ENCODE measurements around the gene ATAD1.

Gene ATAD1

DNA sequence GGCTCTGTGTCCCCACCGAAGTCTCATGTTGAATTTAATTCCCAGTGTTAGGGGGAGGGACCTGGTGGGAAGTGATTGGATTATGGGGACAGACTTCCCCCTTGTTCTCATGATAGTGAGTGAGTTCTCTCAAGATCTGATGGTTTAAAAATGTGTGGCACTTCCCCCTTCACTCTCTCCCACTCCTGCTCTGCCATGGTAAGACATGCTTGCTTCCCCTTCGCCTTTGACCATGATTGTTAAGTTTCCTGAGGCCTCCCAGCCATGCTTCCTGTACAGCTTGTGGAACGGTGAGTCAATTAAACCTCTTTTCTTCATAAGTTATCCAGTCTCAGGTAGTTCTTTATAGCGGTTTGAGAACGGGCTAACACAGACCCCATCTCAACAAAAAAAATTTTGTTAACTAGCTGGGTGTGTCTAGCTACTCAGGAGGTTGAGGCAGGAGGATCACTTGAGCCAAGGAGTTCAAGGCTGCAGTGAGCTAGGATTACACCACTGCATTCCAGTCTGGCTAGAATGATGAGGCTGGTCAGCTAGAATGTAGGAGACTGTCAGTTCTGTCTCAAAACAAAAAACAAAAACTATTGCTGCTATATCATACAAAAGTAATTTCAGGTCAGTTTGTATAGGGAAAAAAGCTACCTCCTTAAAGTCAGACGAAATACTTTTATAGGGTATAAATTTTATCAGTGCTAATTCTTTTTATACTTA lies 57.7 kb downstream of the ATAD1 start:
- Histone ChIP-seq H3K27ac (no peak overlapping the region), H3K4me2 (no peak overlapping the region)
- TF ChIP-seq, protein P1, sequence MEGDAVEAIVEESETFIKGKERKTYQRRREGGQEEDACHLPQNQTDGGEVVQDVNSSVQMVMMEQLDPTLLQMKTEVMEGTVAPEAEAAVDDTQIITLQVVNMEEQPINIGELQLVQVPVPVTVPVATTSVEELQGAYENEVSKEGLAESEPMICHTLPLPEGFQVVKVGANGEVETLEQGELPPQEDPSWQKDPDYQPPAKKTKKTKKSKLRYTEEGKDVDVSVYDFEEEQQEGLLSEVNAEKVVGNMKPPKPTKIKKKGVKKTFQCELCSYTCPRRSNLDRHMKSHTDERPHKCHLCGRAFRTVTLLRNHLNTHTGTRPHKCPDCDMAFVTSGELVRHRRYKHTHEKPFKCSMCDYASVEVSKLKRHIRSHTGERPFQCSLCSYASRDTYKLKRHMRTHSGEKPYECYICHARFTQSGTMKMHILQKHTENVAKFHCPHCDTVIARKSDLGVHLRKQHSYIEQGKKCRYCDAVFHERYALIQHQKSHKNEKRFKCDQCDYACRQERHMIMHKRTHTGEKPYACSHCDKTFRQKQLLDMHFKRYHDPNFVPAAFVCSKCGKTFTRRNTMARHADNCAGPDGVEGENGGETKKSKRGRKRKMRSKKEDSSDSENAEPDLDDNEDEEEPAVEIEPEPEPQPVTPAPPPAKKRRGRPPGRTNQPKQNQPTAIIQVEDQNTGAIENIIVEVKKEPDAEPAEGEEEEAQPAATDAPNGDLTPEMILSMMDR (conservative IDR thresholded peaks at IDR 0.05; ENCODE audit: low read depth, low read length): no peak

DNA sequence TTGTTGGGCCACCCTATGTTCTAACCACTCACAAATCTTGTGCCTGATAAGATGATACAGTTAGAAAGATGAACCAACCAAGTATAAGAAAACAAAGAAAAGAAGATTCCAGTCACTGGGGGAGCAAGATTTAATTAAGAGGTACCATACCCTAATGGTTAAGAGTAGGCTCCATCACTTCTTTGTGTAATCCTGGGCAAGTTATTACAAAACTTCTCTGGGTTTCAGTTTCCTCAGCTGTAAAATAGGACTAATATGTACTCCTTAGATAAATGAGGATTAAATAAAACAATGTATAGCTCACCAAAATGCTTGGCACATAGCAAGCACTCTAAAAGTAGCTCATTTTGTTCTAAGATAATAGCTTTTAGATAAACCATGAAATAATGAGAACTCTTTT lies 58.5 kb downstream of the ATAD1 start:
- Histone ChIP-seq H3K4me2 (no peak overlapping the region), H3K36me3 (ENCODE audit: insufficient read depth) (no peaks in the 10 kb centered on the region)
- TF ChIP-seq, protein P1 (conservative IDR thresholded peaks at IDR 0.05; ENCODE audit: low read depth, low read length): no peak

More for the DNA sequence above, 57.7 kb downstream of the ATAD1 start:
- no peak overlapping the region for H2AFZ ChIP-seq (ENCODE audit: low read depth)
- no peaks in the 10 kb centered on the region for H3K79me2 ChIP-seq (ENCODE audit: insufficient read depth, low read depth)
- no peak overlapping the region for H3K4me3 ChIP-seq (IDR thresholded peaks at IDR 0.05; ENCODE audit: insufficient read depth, low read depth, low read length)
- H3K9ac ChIP-seq: no peak overlapping the region
- H3K27me3 ChIP-seq (ENCODE audit: insufficient read depth, low read depth): no peaks in the 10 kb centered on the region
- no peaks in the 10 kb centered on the region for H3K4me1 ChIP-seq (ENCODE audit: low read depth, poor library complexity, severe bottlenecking)
- no peaks in the 10 kb centered on the region for H3K36me3 ChIP-seq (ENCODE audit: insufficient read depth)
- no peaks in the 10 kb centered on the region for H4K20me1 ChIP-seq (ENCODE audit: insufficient read depth)

DNA sequence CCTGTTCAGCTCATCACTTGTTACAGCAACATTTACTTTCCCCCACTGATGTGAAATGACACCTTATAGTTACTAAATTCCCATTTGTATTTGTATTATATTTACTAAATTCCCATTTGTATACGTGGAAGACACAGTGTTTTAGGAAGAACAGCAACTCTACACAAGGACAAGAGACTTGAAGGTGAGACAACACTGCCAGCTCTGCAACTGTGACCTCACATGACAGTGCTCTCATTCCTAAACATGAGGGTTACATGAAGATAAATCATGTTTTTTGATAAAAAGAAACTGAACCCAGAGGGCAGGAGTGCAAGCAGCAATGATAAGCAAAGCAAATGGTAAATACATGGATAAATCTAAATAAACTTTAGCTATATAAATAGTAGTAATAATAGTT lies 60.3 kb downstream of the ATAD1 start:
- Histone ChIP-seq H3K4me2 (no peak overlapping the region), H3K9ac (no peak overlapping the region), H3K36me3 (ENCODE audit: insufficient read depth) (no peaks in the 10 kb centered on the region), H4K20me1 (ENCODE audit: insufficient read depth) (no peaks in the 10 kb centered on the region), H3K79me2 (ENCODE audit: insufficient read depth, low read depth) (no peaks in the 10 kb centered on the region), H2AFZ (ENCODE audit: low read depth) (no peak overlapping the region), H3K4me3 (IDR thresholded peaks at IDR 0.05; ENCODE audit: insufficient read depth, low read depth, low read length) (no peak overlapping the region), H3K27me3 (ENCODE audit: insufficient read depth, low read depth) (no peaks in the 10 kb centered on the region), H3K27ac (no peak overlapping the region), H3K4me1 (ENCODE audit: low read depth, poor library complexity, severe bottlenecking) (peaks cover 1% of the 10 kb centered on the region)
- TF ChIP-seq, protein P1 (conservative IDR thresholded peaks at IDR 0.05; ENCODE audit: low read depth, low read length): no peak

More for the DNA sequence above, 58.5 kb downstream of the ATAD1 start:
- Histone ChIP-seq H3K27me3 (ENCODE audit: insufficient read depth, low read depth) (no peaks in the 10 kb centered on the region), H3K27ac (no peak overlapping the region), H3K9ac (no peak overlapping the region), H3K4me3 (IDR thresholded peaks at IDR 0.05; ENCODE audit: insufficient read depth, low read depth, low read length) (no peak overlapping the region), H3K4me1 (ENCODE audit: low read depth, poor library complexity, severe bottlenecking) (no peaks in the 10 kb centered on the region), H2AFZ (ENCODE audit: low read depth) (no peak overlapping the region), H4K20me1 (ENCODE audit: insufficient read depth) (no peaks in the 10 kb centered on the region), H3K79me2 (ENCODE audit: insufficient read depth, low read depth) (no peaks in the 10 kb centered on the region)

DNA sequence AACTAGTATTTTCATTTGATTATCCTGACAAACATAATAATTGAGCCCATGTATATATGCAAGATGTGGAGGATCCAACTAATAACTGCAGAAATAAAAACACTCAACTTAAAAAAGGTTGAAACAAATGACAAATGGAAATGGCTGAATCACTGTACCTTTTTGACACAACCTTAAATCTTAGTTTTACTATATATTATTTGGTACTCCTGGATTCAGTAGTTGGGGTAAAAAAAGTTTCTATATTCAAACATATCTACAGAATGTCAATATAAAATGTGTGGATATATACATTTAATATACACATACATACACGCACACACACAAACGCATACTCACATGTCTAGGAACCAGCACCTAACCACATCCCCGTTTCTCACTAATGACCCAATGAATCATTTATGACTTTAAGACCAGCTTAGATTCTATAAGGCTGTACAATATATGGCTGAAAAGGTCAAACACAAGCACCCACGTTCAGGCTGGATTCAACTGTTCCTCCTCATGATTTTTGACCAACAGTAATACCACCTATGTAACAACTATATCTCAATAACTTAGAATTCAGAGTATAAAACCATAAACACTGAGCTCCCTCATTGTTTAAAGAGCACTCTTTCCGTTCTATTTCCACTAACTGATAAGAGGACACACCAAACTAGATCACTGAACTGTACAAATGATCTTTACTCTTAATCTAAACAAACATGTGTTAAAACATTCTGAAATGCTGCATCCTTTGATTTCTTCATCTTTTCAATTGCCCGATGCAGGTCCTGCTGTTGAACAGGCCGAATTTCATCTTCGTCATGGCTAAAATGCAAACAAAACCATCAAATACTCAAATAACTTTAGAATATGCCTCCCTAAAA lies 63.8 kb downstream of the ATAD1 start:
- Histone ChIP-seq H3K79me2 (ENCODE audit: insufficient read depth, low read depth) (no peaks in the 10 kb centered on the region), H3K27ac (no peak overlapping the region), H3K9ac (no peak overlapping the region), H3K4me3 (IDR thresholded peaks at IDR 0.05; ENCODE audit: insufficient read depth, low read depth, low read length) (no peak overlapping the region), H3K4me1 (ENCODE audit: low read depth, poor library complexity, severe bottlenecking) (peaks cover 34% of the 10 kb centered on the region), H4K20me1 (ENCODE audit: insufficient read depth) (no peaks in the 10 kb centered on the region), H3K4me2 (no peak overlapping the region), H3K36me3 (ENCODE audit: insufficient read depth) (no peaks in the 10 kb centered on the region), H2AFZ (ENCODE audit: low read depth) (no peak overlapping the region), H3K27me3 (ENCODE audit: insufficient read depth, low read depth) (no peaks in the 10 kb centered on the region)
- TF ChIP-seq, protein P1 (conservative IDR thresholded peaks at IDR 0.05; ENCODE audit: low read depth, low read length): no peak
